Activated naive CD4-positive, alpha-beta T cell (primary cell): ENCODE measurements around the gene TXNRD1.
"Not testable (repeated sequence)": the region's sequence is repeated elsewhere in the genome, so short reads cannot be mapped to it uniquely, and the experiment has no call there.

Source experiments
- DNase-seq, 4 experiments: peaks; one replicate each; lab custom pipeline; 2025; lab: John Stamatoyannopoulos, UW

Gene TXNRD1

GRCh38 chr12:104215638-104216297, at the start of gene TXNRD1:
Gene TXNRD1, plus strand, starts transcription at chr12:104215779. Its CDS starts 24 bp downstream, at chr12:104215803.
- DNase-seq = peak; percentile 34 to 82 (median 65)

GRCh38 chr12:104165801-104166200, 49.8 kb upstream of the TXNRD1 start:
- no peak for DNase-seq

GRCh38 chr12:104166465-104166864, 49.1 kb upstream of the TXNRD1 start:
- no peak for DNase-seq

- no peak for DNase-seq
Measured at GRCh38 chr12:104167519-104168458, 47.8 kb upstream of the TXNRD1 start.

GRCh38 chr12:104168596-104168995, 47.0 kb upstream of the TXNRD1 start:
- no peak for DNase-seq

GRCh38 chr12:104171785-104172569, 43.6 kb upstream of the TXNRD1 start:
- DNase-seq = no peak

GRCh38 chr12:104172570-104172947, 43.0 kb upstream of the TXNRD1 start:
- DNase-seq = no peak

GRCh38 chr12:104173804-104174203, 41.8 kb upstream of the TXNRD1 start:
- not testable (repeated sequence) for DNase-seq

GRCh38 chr12:104175726-104176247, 39.8 kb upstream of the TXNRD1 start:
- DNase-seq = no peak

- DNase-seq = no peak
Measured at GRCh38 chr12:104177336-104177662, 38.3 kb upstream of the TXNRD1 start.

GRCh38 chr12:104177663-104178501, 37.7 kb upstream of the TXNRD1 start:
- no peak for DNase-seq

GRCh38 chr12:104180374-104180773, 35.2 kb upstream of the TXNRD1 start:
- DNase-seq = no peak

GRCh38 chr12:104181313-104181712, 34.3 kb upstream of the TXNRD1 start:
- DNase-seq = no peak

- DNase-seq = no peak
Measured at GRCh38 chr12:104182144-104182543, 33.4 kb upstream of the TXNRD1 start.

GRCh38 chr12:104182621-104183378, 32.8 kb upstream of the TXNRD1 start:
- DNase-seq = no peak

- no peak for DNase-seq
Measured at GRCh38 chr12:104183443-104183842, 32.1 kb upstream of the TXNRD1 start.

- no peak for DNase-seq
Measured at GRCh38 chr12:104187446-104188155, 28.0 kb upstream of the TXNRD1 start.

- no peak for DNase-seq
Measured at GRCh38 chr12:104188534-104188933, 27.0 kb upstream of the TXNRD1 start.

- no peak for DNase-seq
Measured at GRCh38 chr12:104189915-104190555, 25.5 kb upstream of the TXNRD1 start.
